Activated CD4-positive, alpha-beta T cell treated with anti-CD3 and anti-CD28 coated beads for 36 hours (primary cell): ENCODE data around the gene ADI1. TPM values are rescaled to one million over a fixed set of nuclear protein-coding genes. Genes with fewer than 3 reads are reported as not detected.
"Not testable (repeated sequence)": the region's sequence is repeated elsewhere in the genome, so short reads cannot be mapped to it uniquely, and the experiment has no call there.

ENCODE experiments used
- ATAC-seq: fragments of 200-7000 bp; cut with Tn5 transposase; one replicate; pipeline ENCODE4 v1.10.0; 2021; ENCODE audit warnings: mild to moderate bottlenecking, moderate library complexity
- CTCF ChIA-PET: fragments of 350-600 bp; sonication (Branson Sonifier 250); formaldehyde crosslinking; loops from one replicate; lab custom pipeline; 2021; ENCODE audit warnings: antibody characterized with exemption; lab: Charles Lee
- POLR2A ChIA-PET: fragments of 350-600 bp; sonication (Branson Sonifier 250); formaldehyde crosslinking; loops from one replicate; lab custom pipeline; 2021; ENCODE audit warnings: antibody characterized with exemption, inconsistent platforms; lab: Charles Lee
- DNase-seq: peaks from one replicate; pipeline ENCODE4 v3.0.0-alpha.2; 2020
- H3K27ac Mint-ChIP-seq: one replicate; pipeline ENCODE4 v1.8.0; 2021; ENCODE audit warnings: mixed read lengths
- H3K27me3 Mint-ChIP-seq: one replicate; pipeline ENCODE4 v1.8.0; 2021; ENCODE audit warnings: mixed read lengths
- H3K36me3 Mint-ChIP-seq: one replicate; pipeline ENCODE4 v1.8.0; 2021; ENCODE audit warnings: low read depth, mixed read lengths
- H3K4me1 Mint-ChIP-seq: one replicate; pipeline ENCODE4 v1.8.0; 2021; ENCODE audit warnings: mixed read lengths
- H3K4me3 Mint-ChIP-seq: one replicate; pipeline ENCODE4 v1.8.0; 2021; ENCODE audit warnings: mild to moderate bottlenecking, moderate library complexity, mixed read lengths
- H3K9me3 Mint-ChIP-seq: one replicate; pipeline ENCODE4 v1.8.0; 2021; ENCODE audit warnings: low read depth, mixed read lengths
- intact Hi-C, 2 experiments: fragments of 100-400 bp; cut with DNase I in 1 of 2; cut with micrococcal nuclease in 1 of 2; formaldehyde crosslinking; loops; one replicate each; pipeline versions ENCODE4 v1.14.2 to v1.15.1; 2022 to 2024; cut with DNase I, micrococcal nuclease
- total RNA-seq, 2 experiments: library from RNA; stranded (reverse); gene quantifications; one replicate each; pipeline ENCODE4 v1.2.3, GENCODE V29; 2021

Gene ADI1
- total RNA-seq, 2 experiments from 2014 or later = 32.3 to 33.3 TPM

GRCh38 chr2:3450385-3451010 is 68.8 kb downstream of the ADI1 start:
- Mint-ChIP-seq H3K4me3 (no peak overlapping the region), H3K4me1 (no peaks in the 10 kb centered on the region), H3K27me3 (no peaks in the 10 kb centered on the region), H3K36me3 (peaks cover 21% of the 10 kb centered on the region), H3K27ac (no peak overlapping the region), H3K9me3 (no peaks in the 10 kb centered on the region)
- intact Hi-C loops = no loop called here
- DNase-seq = no peak
- POLR2A ChIA-PET = no interaction called here
- no peak for ATAC-seq
- CTCF ChIA-PET = interaction anchor here (1.3 kb wide), 1 partner anchor 27 kb away, joined by 5 read pairs; no protein-coding TSS in a partner anchor

GRCh38 chr2:3449936-3450335 is 69.4 kb downstream of the ADI1 start:
- H3K36me3 Mint-ChIP-seq = peaks cover 23% of the 10 kb centered on the region
- DNase-seq = no peak
- no peaks in the 10 kb centered on the region for H3K27me3 Mint-ChIP-seq
- no peaks in the 10 kb centered on the region for H3K9me3 Mint-ChIP-seq
- CTCF ChIA-PET = interaction anchor here (0.6 to 1.3 kb wide), 2 partner anchors 17 to 26 kb away, joined by 3 to 5 read pairs; no protein-coding TSS in a partner anchor
- intact Hi-C loops = no loop called here
- no peak for ATAC-seq
- H3K27ac Mint-ChIP-seq = no peak overlapping the region
- POLR2A ChIA-PET = no interaction called here
- H3K4me3 Mint-ChIP-seq = no peak overlapping the region
- no peaks in the 10 kb centered on the region for H3K4me1 Mint-ChIP-seq

GRCh38 chr2:3449086-3449485 is 70.2 kb downstream of the ADI1 start:
- Mint-ChIP-seq H3K27me3 (no peaks in the 10 kb centered on the region), H3K4me3 (no peak overlapping the region), H3K27ac (no peak overlapping the region), H3K4me1 (no peaks in the 10 kb centered on the region), H3K9me3 (no peaks in the 10 kb centered on the region), H3K36me3 (peaks cover 23% of the 10 kb centered on the region)
- ATAC-seq = no peak
- intact Hi-C loops = no loop called here
- ChIA-PET CTCF (interaction anchor here (0.6 to 0.7 kb wide), 3 partner anchors 53 to 379 kb away, joined by 3 read pairs; no protein-coding TSS in a partner anchor), POLR2A (no interaction called here)
- no peak for DNase-seq

GRCh38 chr2:3448441-3448911 is 70.9 kb downstream of the ADI1 start:
- H3K4me3 Mint-ChIP-seq, ATAC-seq, H3K27me3 Mint-ChIP-seq, H3K4me1 Mint-ChIP-seq, H3K27ac Mint-ChIP-seq, DNase-seq, intact Hi-C loops, POLR2A ChIA-PET, H3K9me3 Mint-ChIP-seq: not testable (repeated sequence)
- peaks cover 23% of the 10 kb centered on the region for H3K36me3 Mint-ChIP-seq
- CTCF ChIA-PET = interaction anchor here (0.6 kb wide), 1 partner anchor 92 kb away, joined by 3 read pairs; no protein-coding TSS in a partner anchor

- Mint-ChIP-seq H3K27ac (no peak overlapping the region), H3K4me3 (no peak overlapping the region), H3K27me3 (no peaks in the 10 kb centered on the region), H3K9me3 (no peaks in the 10 kb centered on the region), H3K4me1 (no peaks in the 10 kb centered on the region), H3K36me3 (peaks cover 23% of the 10 kb centered on the region)
- intact Hi-C loops = no loop called here
- ChIA-PET POLR2A (no interaction called here), CTCF (no interaction called here)
- no peak for ATAC-seq
- DNase-seq = no peak
These were observed 71.5 kb downstream of the ADI1 start for GRCh38 chr2:3447789-3448317.

Other genes with a start within 250 kb of the ADI1 start
- gene EIPR1, start 141.7 kb downstream of the ADI1 start, total RNA-seq = 10 to 100 TPM; 38.6 to 58.2 TPM
- 10 to 100 TPM; 60.0 to 73.1 TPM for gene TRAPPC12, start 139.8 kb downstream of the ADI1 start, total RNA-seq
- gene RNASEH1, start 38.8 kb upstream of the ADI1 start, total RNA-seq = 10 to 100 TPM; 14.6 to 24.0 TPM
- 1,000 to 10,000 TPM; 1,481 to 1,840 TPM for gene RPS7, start 55.7 kb upstream of the ADI1 start, total RNA-seq
- gene COLEC11, start 75.6 kb upstream of the ADI1 start, total RNA-seq = under 1 TPM; 0.18 to 0.37 TPM
- not detected for gene ALLC, start 138.7 kb upstream of the ADI1 start, total RNA-seq
- not detected for gene DCDC2C, start 184.0 kb upstream of the ADI1 start, total RNA-seq